HepG2 (cell line): Measurements from ENCODE around the gene PLBD2. TPM values are rescaled to one million over a fixed set of nuclear protein-coding genes. Genes with fewer than 3 reads are reported as not detected.

Source experiments
- AHR ChIP-seq: IDR thresholded peaks from 2 replicates; pipeline ENCODE4 v1.6.1; 2018; ENCODE audit warnings: missing genetic modification reagents, missing compliant biosample characterization
- BRD4 ChIP-seq: sonication (generic); formaldehyde crosslinking; IDR thresholded peaks from 2 replicates; pipeline ENCODE4 v1.4.0; 2020; ENCODE audit warnings: missing genetic modification reagents
- MEIS1 ChIP-seq: sonication (generic); formaldehyde crosslinking; IDR thresholded peaks from 2 replicates; pipeline ENCODE4 v1.9.0; 2021; ENCODE audit warnings: mild to moderate bottlenecking, missing genetic modification reagents, moderate library complexity, borderline replicate concordance
- PAF1 ChIP-seq: IDR thresholded peaks from 2 replicates; pipeline ENCODE4 v1.6.1; 2016; ENCODE audit warnings: missing genetic modification reagents, missing compliant biosample characterization
- SMAD1 ChIP-seq: sonication (generic); formaldehyde crosslinking; IDR thresholded peaks from 2 replicates; pipeline ENCODE4 v1.4.0; 2020; ENCODE audit warnings: missing genetic modification reagents, low read depth, mild to moderate bottlenecking, borderline replicate concordance
- SP1 ChIP-seq, 2 experiments: fragments of 450-650 bp in 1 of 2; sonication (generic) in 1 of 2; formaldehyde crosslinking in 1 of 2; IDR thresholded peaks; 2 replicates each; pipeline versions ENCODE4 v1.4.0 to v1.6.1; 2016 to 2020; ENCODE audit warnings: missing genetic modification reagents in 1 of 2
- ZBTB38 ChIP-seq: sonication (generic); formaldehyde crosslinking; IDR thresholded peaks from 2 replicates; pipeline ENCODE4 v1.5.1; 2020; ENCODE audit warnings: mild to moderate bottlenecking, missing genetic modification reagents
- ZNF143 ChIP-seq: sonication (generic); formaldehyde crosslinking; IDR thresholded peaks from 2 replicates; pipeline ENCODE4 v1.4.0; 2020; ENCODE audit warnings: missing genetic modification reagents
- ZNF33B ChIP-seq: sonication (generic); formaldehyde crosslinking; IDR thresholded peaks from 2 replicates; pipeline ENCODE4 v1.5.1; 2020; ENCODE audit warnings: mild to moderate bottlenecking, missing genetic modification reagents
- ZNF572 ChIP-seq: sonication (generic); formaldehyde crosslinking; IDR thresholded peaks from 2 replicates; pipeline ENCODE4 v1.5.1; 2020; ENCODE audit warnings: mild to moderate bottlenecking, missing genetic modification reagents
- ZNF577 ChIP-seq: sonication (generic); formaldehyde crosslinking; IDR thresholded peaks from 2 replicates; pipeline ENCODE4 v1.4.0; 2020; ENCODE audit warnings: mild to moderate bottlenecking, low read depth, missing genetic modification reagents, borderline replicate concordance
- ZNF615 ChIP-seq: sonication (generic); formaldehyde crosslinking; IDR thresholded peaks from 2 replicates; pipeline ENCODE4 v1.5.0; 2020; ENCODE audit warnings: mild to moderate bottlenecking, missing genetic modification reagents, borderline replicate concordance
- ZNF792 ChIP-seq: IDR thresholded peaks from 2 replicates; pipeline ENCODE4 v1.6.1; 2016
- ZSCAN25 ChIP-seq: sonication (generic); formaldehyde crosslinking; IDR thresholded peaks from 2 replicates; pipeline ENCODE4 v1.8.0; 2022; ENCODE audit warnings: mild to moderate bottlenecking, missing genetic modification reagents
- polyA plus RNA-seq, 8 experiments: library from polyadenylated mRNA; depleted of rRNA in 3 of 8; stranded (reverse) in 7 of 8; unstranded in 1 of 8; fragments of >200 nt; fragmentation: Illumina TruSeq in 4 of 8; extraction: Trizol in 4 of 8; gene quantifications; 2 replicates each; pipeline versions ENCODE4 v1.2.1 to v1.2.3, GENCODE V29; 2011 to 2016; ENCODE audit warnings: low read depth in 4 of 8, missing spikeins in 1 of 8, mixed read lengths in 1 of 8; ENCODE audit not compliant: insufficient read depth in 1 of 8
- total RNA-seq, 5 experiments: library from RNA; depleted of rRNA; stranded (reverse); fragments of >200 nt; fragmentation: Illumina TruSeq; extraction: Trizol; gene quantifications; 2 replicates each; pipeline ENCODE4 v1.2.3, GENCODE V29; 2016; ENCODE audit warnings: low read depth in 1 of 5
- TF ChIP-seq, protein P1 (sequence below): sonication (generic); formaldehyde crosslinking; IDR thresholded peaks from 2 replicates; pipeline ENCODE4 v1.4.0; 2020; ENCODE audit warnings: mild to moderate bottlenecking, low read depth, missing genetic modification reagents
- TF ChIP-seq, protein P2 (sequence below): sonication (generic); formaldehyde crosslinking; IDR thresholded peaks from 2 replicates; pipeline ENCODE4 v1.8.0; 2022; ENCODE audit warnings: missing genetic modification reagents, mild to moderate bottlenecking, moderate library complexity, borderline replicate concordance
- TF ChIP-seq, protein P3 (sequence below): sonication (generic); formaldehyde crosslinking; IDR thresholded peaks from 2 replicates; pipeline ENCODE4 v1.4.0; 2020; ENCODE audit warnings: mild to moderate bottlenecking, missing genetic modification reagents
- TF ChIP-seq, protein P4 (sequence below): sonication (generic); formaldehyde crosslinking; IDR thresholded peaks from 2 replicates; pipeline ENCODE4; 2020; ENCODE audit warnings: missing genetic modification reagents, mild to moderate bottlenecking, borderline replicate concordance

The PLBD2 gene
- total and polyA plus RNA-seq, 2 of the 13 experiments (the other 11 are each of a cell fraction or from before 2014, with no cell fraction given) = 6.7 to 8.5 TPM

DNA sequence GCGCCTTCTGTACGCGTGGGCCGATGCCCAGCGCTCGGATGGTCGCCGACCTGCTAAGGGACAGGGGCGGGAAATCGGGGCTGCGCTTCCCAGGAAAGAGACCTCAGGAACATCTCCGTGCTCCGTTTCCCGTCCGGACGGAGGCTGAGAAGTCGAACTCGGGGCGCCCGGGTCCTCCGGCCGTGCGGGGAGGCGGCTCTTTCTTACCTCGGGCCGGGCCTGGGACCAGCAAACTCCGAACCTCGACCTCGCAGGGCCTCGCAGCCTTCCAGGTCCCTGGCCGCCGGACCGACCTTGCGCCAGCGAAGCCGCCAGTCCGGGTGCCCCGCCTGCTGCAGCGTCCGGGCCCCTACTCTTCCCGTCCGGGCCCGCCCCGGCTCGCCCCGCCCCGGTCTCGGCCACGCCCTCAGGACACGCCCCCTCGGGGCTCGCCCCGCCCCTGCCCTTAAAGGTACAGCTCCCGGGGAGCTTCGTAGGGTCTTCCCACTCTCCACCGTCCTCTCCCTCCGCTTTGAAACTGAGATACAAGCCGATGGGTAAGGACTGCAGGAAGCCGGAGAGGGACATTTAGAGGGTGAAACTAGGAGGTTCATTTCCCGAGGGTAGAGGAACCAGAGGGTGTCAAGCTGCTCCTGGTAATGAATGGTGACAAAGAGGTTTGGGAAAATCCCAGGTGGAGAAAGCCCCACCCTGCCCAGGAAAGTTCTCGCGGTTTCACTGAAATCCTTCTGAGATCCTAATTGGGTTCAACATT lies 23.4 kb upstream of the PLBD2 start, which contains the start of gene SLC8B1 (continued):
- TF ChIP-seq AHR (0 out of 2 replicates have a peak, but pooled peaks have one; percentile 45), ZSCAN25 (CRISPR knock-in tag) (no peak), ZNF33B (peak; percentile 36; the same call in 1 of the 2 replicates), ZNF577 (CRISPR knock-in tag) (no peak), ZNF143 (no peak), SP1 (IDR thresholded peaks at IDR 0.05) (no peak), SP1 (CRISPR knock-in tag; IDR thresholded peaks at IDR 0.05) (peak; percentile 94), ZNF792 (CRISPR knock-in tag) (peak; percentile 71; the same call in 1 of the 2 replicates), ZBTB38 (CRISPR knock-in tag) (peak; percentile 74), ZNF572 (CRISPR knock-in tag) (no peak), PAF1 (no peak), BRD4 (CRISPR knock-in tag) (peak; percentile 43; the same call in 1 of the 2 replicates), ZNF615 (CRISPR knock-in tag) (no peak), SMAD1 (CRISPR knock-in tag) (0 out of 2 replicates have a peak, but pooled peaks have one; percentile 51), MEIS1 (CRISPR knock-in tag) (peak; percentile 77; the same call in 1 of the 2 replicates)
- TF ChIP-seq, protein P1, sequence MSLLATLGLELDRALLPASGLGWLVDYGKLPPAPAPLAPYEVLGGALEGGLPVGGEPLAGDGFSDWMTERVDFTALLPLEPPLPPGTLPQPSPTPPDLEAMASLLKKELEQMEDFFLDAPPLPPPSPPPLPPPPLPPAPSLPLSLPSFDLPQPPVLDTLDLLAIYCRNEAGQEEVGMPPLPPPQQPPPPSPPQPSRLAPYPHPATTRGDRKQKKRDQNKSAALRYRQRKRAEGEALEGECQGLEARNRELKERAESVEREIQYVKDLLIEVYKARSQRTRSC (CRISPR knock-in tag) = no peak
- TF ChIP-seq, protein P2, sequence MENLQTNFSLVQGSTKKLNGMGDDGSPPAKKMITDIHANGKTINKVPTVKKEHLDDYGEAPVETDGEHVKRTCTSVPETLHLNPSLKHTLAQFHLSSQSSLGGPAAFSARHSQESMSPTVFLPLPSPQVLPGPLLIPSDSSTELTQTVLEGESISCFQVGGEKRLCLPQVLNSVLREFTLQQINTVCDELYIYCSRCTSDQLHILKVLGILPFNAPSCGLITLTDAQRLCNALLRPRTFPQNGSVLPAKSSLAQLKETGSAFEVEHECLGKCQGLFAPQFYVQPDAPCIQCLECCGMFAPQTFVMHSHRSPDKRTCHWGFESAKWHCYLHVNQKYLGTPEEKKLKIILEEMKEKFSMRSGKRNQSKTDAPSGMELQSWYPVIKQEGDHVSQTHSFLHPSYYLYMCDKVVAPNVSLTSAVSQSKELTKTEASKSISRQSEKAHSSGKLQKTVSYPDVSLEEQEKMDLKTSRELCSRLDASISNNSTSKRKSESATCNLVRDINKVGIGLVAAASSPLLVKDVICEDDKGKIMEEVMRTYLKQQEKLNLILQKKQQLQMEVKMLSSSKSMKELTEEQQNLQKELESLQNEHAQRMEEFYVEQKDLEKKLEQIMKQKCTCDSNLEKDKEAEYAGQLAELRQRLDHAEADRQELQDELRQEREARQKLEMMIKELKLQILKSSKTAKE (CRISPR knock-in tag) = peak; percentile 26; the same call in 1 of the 2 replicates
- TF ChIP-seq, protein P3, sequence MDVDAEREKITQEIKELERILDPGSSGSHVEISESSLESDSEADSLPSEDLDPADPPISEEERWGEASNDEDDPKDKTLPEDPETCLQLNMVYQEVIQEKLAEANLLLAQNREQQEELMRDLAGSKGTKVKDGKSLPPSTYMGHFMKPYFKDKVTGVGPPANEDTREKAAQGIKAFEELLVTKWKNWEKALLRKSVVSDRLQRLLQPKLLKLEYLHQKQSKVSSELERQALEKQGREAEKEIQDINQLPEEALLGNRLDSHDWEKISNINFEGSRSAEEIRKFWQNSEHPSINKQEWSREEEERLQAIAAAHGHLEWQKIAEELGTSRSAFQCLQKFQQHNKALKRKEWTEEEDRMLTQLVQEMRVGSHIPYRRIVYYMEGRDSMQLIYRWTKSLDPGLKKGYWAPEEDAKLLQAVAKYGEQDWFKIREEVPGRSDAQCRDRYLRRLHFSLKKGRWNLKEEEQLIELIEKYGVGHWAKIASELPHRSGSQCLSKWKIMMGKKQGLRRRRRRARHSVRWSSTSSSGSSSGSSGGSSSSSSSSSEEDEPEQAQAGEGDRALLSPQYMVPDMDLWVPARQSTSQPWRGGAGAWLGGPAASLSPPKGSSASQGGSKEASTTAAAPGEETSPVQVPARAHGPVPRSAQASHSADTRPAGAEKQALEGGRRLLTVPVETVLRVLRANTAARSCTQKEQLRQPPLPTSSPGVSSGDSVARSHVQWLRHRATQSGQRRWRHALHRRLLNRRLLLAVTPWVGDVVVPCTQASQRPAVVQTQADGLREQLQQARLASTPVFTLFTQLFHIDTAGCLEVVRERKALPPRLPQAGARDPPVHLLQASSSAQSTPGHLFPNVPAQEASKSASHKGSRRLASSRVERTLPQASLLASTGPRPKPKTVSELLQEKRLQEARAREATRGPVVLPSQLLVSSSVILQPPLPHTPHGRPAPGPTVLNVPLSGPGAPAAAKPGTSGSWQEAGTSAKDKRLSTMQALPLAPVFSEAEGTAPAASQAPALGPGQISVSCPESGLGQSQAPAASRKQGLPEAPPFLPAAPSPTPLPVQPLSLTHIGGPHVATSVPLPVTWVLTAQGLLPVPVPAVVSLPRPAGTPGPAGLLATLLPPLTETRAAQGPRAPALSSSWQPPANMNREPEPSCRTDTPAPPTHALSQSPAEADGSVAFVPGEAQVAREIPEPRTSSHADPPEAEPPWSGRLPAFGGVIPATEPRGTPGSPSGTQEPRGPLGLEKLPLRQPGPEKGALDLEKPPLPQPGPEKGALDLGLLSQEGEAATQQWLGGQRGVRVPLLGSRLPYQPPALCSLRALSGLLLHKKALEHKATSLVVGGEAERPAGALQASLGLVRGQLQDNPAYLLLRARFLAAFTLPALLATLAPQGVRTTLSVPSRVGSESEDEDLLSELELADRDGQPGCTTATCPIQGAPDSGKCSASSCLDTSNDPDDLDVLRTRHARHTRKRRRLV (CRISPR knock-in tag) = no peak
- TF ChIP-seq, protein P4, sequence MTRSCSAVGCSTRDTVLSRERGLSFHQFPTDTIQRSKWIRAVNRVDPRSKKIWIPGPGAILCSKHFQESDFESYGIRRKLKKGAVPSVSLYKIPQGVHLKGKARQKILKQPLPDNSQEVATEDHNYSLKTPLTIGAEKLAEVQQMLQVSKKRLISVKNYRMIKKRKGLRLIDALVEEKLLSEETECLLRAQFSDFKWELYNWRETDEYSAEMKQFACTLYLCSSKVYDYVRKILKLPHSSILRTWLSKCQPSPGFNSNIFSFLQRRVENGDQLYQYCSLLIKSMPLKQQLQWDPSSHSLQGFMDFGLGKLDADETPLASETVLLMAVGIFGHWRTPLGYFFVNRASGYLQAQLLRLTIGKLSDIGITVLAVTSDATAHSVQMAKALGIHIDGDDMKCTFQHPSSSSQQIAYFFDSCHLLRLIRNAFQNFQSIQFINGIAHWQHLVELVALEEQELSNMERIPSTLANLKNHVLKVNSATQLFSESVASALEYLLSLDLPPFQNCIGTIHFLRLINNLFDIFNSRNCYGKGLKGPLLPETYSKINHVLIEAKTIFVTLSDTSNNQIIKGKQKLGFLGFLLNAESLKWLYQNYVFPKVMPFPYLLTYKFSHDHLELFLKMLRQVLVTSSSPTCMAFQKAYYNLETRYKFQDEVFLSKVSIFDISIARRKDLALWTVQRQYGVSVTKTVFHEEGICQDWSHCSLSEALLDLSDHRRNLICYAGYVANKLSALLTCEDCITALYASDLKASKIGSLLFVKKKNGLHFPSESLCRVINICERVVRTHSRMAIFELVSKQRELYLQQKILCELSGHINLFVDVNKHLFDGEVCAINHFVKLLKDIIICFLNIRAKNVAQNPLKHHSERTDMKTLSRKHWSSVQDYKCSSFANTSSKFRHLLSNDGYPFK (CRISPR knock-in tag) = no peak
